Measurements from ENCODE around the gene DUT.

DNA sequence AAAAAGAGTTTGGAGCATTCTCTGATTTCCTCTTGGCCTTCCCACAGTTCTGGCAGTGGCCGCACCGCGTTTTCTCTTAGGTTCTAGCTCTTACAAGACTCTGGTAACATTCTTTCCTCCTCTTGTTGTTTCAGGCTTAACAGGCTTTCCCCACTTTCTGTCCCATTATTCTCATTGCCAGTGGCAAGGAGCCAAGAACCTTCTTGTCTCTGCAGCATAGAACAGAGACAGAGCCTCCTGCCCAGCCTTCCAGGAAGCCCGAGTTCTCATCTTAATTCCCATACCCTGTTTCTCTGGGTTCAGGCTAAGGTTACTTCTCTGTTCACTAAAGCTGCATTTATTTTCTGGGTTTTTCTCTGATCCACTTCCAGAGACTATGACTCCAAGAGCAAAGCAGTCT lies 61.1 kb downstream of the DUT start:
- TF ChIP-seq, protein P1, sequence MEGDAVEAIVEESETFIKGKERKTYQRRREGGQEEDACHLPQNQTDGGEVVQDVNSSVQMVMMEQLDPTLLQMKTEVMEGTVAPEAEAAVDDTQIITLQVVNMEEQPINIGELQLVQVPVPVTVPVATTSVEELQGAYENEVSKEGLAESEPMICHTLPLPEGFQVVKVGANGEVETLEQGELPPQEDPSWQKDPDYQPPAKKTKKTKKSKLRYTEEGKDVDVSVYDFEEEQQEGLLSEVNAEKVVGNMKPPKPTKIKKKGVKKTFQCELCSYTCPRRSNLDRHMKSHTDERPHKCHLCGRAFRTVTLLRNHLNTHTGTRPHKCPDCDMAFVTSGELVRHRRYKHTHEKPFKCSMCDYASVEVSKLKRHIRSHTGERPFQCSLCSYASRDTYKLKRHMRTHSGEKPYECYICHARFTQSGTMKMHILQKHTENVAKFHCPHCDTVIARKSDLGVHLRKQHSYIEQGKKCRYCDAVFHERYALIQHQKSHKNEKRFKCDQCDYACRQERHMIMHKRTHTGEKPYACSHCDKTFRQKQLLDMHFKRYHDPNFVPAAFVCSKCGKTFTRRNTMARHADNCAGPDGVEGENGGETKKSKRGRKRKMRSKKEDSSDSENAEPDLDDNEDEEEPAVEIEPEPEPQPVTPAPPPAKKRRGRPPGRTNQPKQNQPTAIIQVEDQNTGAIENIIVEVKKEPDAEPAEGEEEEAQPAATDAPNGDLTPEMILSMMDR (conservative IDR thresholded peaks at IDR 0.05) = no peak
- no peak for TF ChIP-seq ZFX (IDR thresholded peaks at IDR 0.05)

All from C4-2B (cell line).